WTC11 (cell line): ENCODE data around the gene ZNF277. TPM values are rescaled to one million over a fixed set of nuclear protein-coding genes. Genes with fewer than 3 reads are reported as not detected.

ENCODE experiments used
- ATAC-seq: fragments of 200-7000 bp; cut with Tn5 transposase; 2 replicates; pipeline ENCODE4 v1.10.0; 2021; ENCODE audit warnings: mild to moderate bottlenecking, moderate library complexity
- CTCF ChIA-PET: fragments of 300-600 bp; sonication (Branson Sonifier 250); formaldehyde crosslinking; loops from one replicate; lab custom pipeline; 2021; ENCODE audit warnings: antibody characterized with exemption; lab: Charles Lee
- POLR2A ChIA-PET: fragments of 350-600 bp; sonication (Branson Sonifier 250); formaldehyde crosslinking; loops from one replicate; lab custom pipeline; 2021; ENCODE audit warnings: antibody characterized with exemption; lab: Charles Lee
- DNase-seq: peaks from one replicate; pipeline ENCODE4 v3.0.0; 2021; ENCODE audit warnings: low spot score
- H3K27ac Mint-ChIP-seq: 2 replicates; pipeline ENCODE4 v1.8.0; 2021; ENCODE audit warnings: mixed read lengths
- H3K27me3 Mint-ChIP-seq: 2 replicates; pipeline ENCODE4 v1.8.0; 2021; ENCODE audit warnings: low read depth, mild to moderate bottlenecking, moderate library complexity, mixed read lengths
- H3K36me3 Mint-ChIP-seq: 2 replicates; pipeline ENCODE4 v1.8.0; 2021; ENCODE audit warnings: mixed read lengths
- H3K4me1 Mint-ChIP-seq: 2 replicates; pipeline ENCODE4 v1.8.0; 2022; ENCODE audit warnings: mixed read lengths
- H3K4me3 Mint-ChIP-seq: 2 replicates; pipeline ENCODE4 v1.8.0; 2021; ENCODE audit warnings: mild to moderate bottlenecking, moderate library complexity, mixed read lengths
- H3K9me3 Mint-ChIP-seq: 2 replicates; pipeline ENCODE4 v1.8.0; 2021; ENCODE audit warnings: mixed read lengths
- ATF1 ChIP-seq: sonication (generic); formaldehyde crosslinking; IDR thresholded peaks from 2 replicates; pipeline ENCODE4 v1.8.1; 2023; ENCODE audit warnings: mild to moderate bottlenecking, moderate library complexity, missing genetic modification reagents
- ATF2 ChIP-seq: sonication (generic); formaldehyde crosslinking; IDR thresholded peaks from 2 replicates; pipeline ENCODE4 v1.8.1; 2022; ENCODE audit warnings: low read depth, missing genetic modification reagents, borderline replicate concordance
- ATF3 ChIP-seq: sonication (generic); formaldehyde crosslinking; conservative IDR thresholded peaks from 2 replicates; pipeline ENCODE4 v1.8.1; 2022; ENCODE audit warnings: mild to moderate bottlenecking, missing genetic modification reagents
- EMX1 ChIP-seq: fragments of 250-450 bp; sonication (Bioruptor Pico); IDR thresholded peaks from 2 replicates; pipeline ENCODE4 v1.8.0; 2021; ENCODE audit warnings: mild to moderate bottlenecking
- FOXK1 ChIP-seq: sonication (generic); formaldehyde crosslinking; IDR thresholded peaks from 2 replicates; pipeline ENCODE4 v1.8.0; 2022; ENCODE audit warnings: mild to moderate bottlenecking, moderate library complexity, missing genetic modification reagents
- PRDM15 ChIP-seq: sonication (generic); formaldehyde crosslinking; IDR thresholded peaks from 2 replicates; pipeline ENCODE4 v1.8.0; 2022; ENCODE audit warnings: missing genetic modification reagents
- PREB ChIP-seq: sonication (generic); formaldehyde crosslinking; IDR thresholded peaks from 2 replicates; pipeline ENCODE4 v1.8.1; 2022; ENCODE audit warnings: mild to moderate bottlenecking, missing genetic modification reagents, moderate library complexity, borderline replicate concordance
- PRRX2 ChIP-seq: fragments of 250-450 bp; sonication (Bioruptor Pico); IDR thresholded peaks from 2 replicates; pipeline ENCODE4 v1.8.0; 2021; ENCODE audit warnings: mild to moderate bottlenecking
- SMAD4 ChIP-seq: sonication (generic); formaldehyde crosslinking; IDR thresholded peaks from 2 replicates; pipeline ENCODE4 v1.8.0; 2022; ENCODE audit warnings: mild to moderate bottlenecking, missing genetic modification reagents
- TP53 ChIP-seq: sonication (generic); formaldehyde crosslinking; IDR thresholded peaks from 2 replicates; pipeline ENCODE4 v1.8.1; 2023; ENCODE audit warnings: mild to moderate bottlenecking, missing genetic modification reagents
- ZNF281 ChIP-seq: sonication (generic); formaldehyde crosslinking; IDR thresholded peaks from 2 replicates; pipeline ENCODE4 v1.8.0; 2023; ENCODE audit warnings: mild to moderate bottlenecking, missing genetic modification reagents
- ZNF425 ChIP-seq: fragments of 250-450 bp; sonication (Bioruptor Pico); conservative IDR thresholded peaks from 2 replicates; pipeline ENCODE4 v1.9.0; 2021; ENCODE audit warnings: mild to moderate bottlenecking
- ZNF671 ChIP-seq: fragments of 250-450 bp; sonication (Bioruptor Pico); IDR thresholded peaks from 2 replicates; pipeline ENCODE4 v1.8.0; 2021; ENCODE audit warnings: mild to moderate bottlenecking
- total RNA-seq: library from RNA; stranded (reverse); gene quantifications from 3 replicates; pipeline ENCODE4 v1.2.3, GENCODE V29; 2021

Gene ZNF277
- total RNA-seq, 1 experiment from 2014 or later, result 22.5 TPM

- TF ChIP-seq ATF2 (CRISPR knock-in tag) (no peak), ZNF281 (CRISPR knock-in tag) (no peak), ATF3 (CRISPR knock-in tag) (no peak)
Measured at GRCh38 chr7:112366886-112367285, 160.4 kb downstream of the ZNF277 start (continued).

GRCh38 chr7:112370436-112370835 lies 163.9 kb downstream of the ZNF277 start:
- peaks cover 5% of the 10 kb centered on the region for H3K4me1 Mint-ChIP-seq
- no peaks in the 10 kb centered on the region; the same call in 1 of the 2 replicates for H3K27me3 Mint-ChIP-seq
- no peak for DNase-seq
- ChIA-PET CTCF (no interaction called here), POLR2A (no interaction called here)
- H3K9me3 Mint-ChIP-seq, result no peaks in the 10 kb centered on the region
- H3K36me3 Mint-ChIP-seq, result no peaks in the 10 kb centered on the region
- no peak overlapping the region for H3K27ac Mint-ChIP-seq
- TF ChIP-seq EMX1 (CRISPR knock-in tag), result no peak
- TF ChIP-seq ATF2 (CRISPR knock-in tag), result no peak
- no peak for TF ChIP-seq ZNF671 (CRISPR knock-in tag)
- ATAC-seq, result no peak
- H3K4me3 Mint-ChIP-seq, result no peak overlapping the region

GRCh38 chr7:112371701-112372100 lies 165.2 kb downstream of the ZNF277 start:
- ChIA-PET POLR2A (no interaction called here), CTCF (no interaction called here)
- ATAC-seq, result no peak
- Mint-ChIP-seq H3K9me3 (no peaks in the 10 kb centered on the region), H3K4me3 (no peak overlapping the region), H3K36me3 (no peaks in the 10 kb centered on the region), H3K27ac (no peak overlapping the region), H3K27me3 (no peaks in the 10 kb centered on the region; the same call in 1 of the 2 replicates), H3K4me1 (peaks cover 5% of the 10 kb centered on the region)
- DNase-seq, result no peak
- TF ChIP-seq ATF3 (CRISPR knock-in tag) (no peak), PRDM15 (CRISPR knock-in tag) (no peak), PREB (CRISPR knock-in tag) (no peak), TP53 (CRISPR knock-in tag) (no peak), SMAD4 (CRISPR knock-in tag) (no peak), ATF1 (CRISPR knock-in tag) (no peak), PRRX2 (CRISPR knock-in tag) (no peak), ZNF425 (no peak), FOXK1 (no peak)
